H1 (cell line): ENCODE results near the gene TSNAXIP1. TPM values are rescaled to one million over a fixed set of nuclear protein-coding genes. Genes with fewer than 3 reads are reported as not detected.

Experiments used
- CEBPB ChIP-seq: IDR thresholded peaks from 2 replicates; pipeline ENCODE4 v1.6.1; 2012; ENCODE audit warnings: low read depth, low read length
- HDAC6 ChIP-seq: IDR thresholded peaks from one replicate; pipeline ENCODE4 v1.7.1; 2012; ENCODE audit warnings: low read depth, mild to moderate bottlenecking, inconsistent platforms, low read length, moderate library complexity
- JUND ChIP-seq: IDR thresholded peaks from 2 replicates; pipeline ENCODE4 v1.6.1; 2011; ENCODE audit warnings: mild to moderate bottlenecking, improper control_type of control experiment, low read length
- RNF2 ChIP-seq: fragments of 200-900, 300-1000 bp; sonication (generic); IDR thresholded peaks from 2 replicates; pipeline ENCODE4 v1.7.1; 2016; ENCODE audit warnings: borderline replicate concordance, low read depth, mild to moderate bottlenecking, antibody characterized with exemption, low read length; ENCODE audit not compliant: poor library complexity, severe bottlenecking; ENCODE audit errors: missing control alignments
- polyA plus RNA-seq, 7 experiments: library from polyadenylated mRNA; depleted of rRNA in 3 of 7; stranded (reverse) in 5 of 7; unstranded in 2 of 7; fragments of >200 nt in 5 of 7; fragments of 200-250 nt in 2 of 7; gene quantifications; 1 replicate in 5 of 7; 2 replicates in 1 of 7; 4 replicates in 1 of 7; pipeline versions ENCODE4 v1.2.1 to v1.2.3, GENCODE V29; 2011 to 2013; ENCODE audit warnings: missing spikeins in 2 of 7, mixed read lengths in 2 of 7
- total RNA-seq: library from RNA; stranded (reverse); fragmentation: NEBNext Ultra II Directional; extraction: Animal tissue kit (Norgen Biotek cat#: 25700); gene quantifications from 2 replicates; pipeline ENCODE4 v1.2.1, GENCODE V29; 2021
- TF ChIP-seq, protein P1 (sequence below): fragments of 300-600 bp; sonication (generic); IDR thresholded peaks from 2 replicates; pipeline ENCODE4 v1.7.1; 2012; ENCODE audit warnings: low read length, moderate library complexity, mild to moderate bottlenecking, inconsistent platforms; ENCODE audit not compliant: insufficient replicate concordance

The TSNAXIP1 gene
- total and polyA plus RNA-seq, 2 of the 8 experiments (the other 6 are each of a cell fraction or from before 2014, with no cell fraction given) = 0.37 to 0.94 TPM

DNA sequence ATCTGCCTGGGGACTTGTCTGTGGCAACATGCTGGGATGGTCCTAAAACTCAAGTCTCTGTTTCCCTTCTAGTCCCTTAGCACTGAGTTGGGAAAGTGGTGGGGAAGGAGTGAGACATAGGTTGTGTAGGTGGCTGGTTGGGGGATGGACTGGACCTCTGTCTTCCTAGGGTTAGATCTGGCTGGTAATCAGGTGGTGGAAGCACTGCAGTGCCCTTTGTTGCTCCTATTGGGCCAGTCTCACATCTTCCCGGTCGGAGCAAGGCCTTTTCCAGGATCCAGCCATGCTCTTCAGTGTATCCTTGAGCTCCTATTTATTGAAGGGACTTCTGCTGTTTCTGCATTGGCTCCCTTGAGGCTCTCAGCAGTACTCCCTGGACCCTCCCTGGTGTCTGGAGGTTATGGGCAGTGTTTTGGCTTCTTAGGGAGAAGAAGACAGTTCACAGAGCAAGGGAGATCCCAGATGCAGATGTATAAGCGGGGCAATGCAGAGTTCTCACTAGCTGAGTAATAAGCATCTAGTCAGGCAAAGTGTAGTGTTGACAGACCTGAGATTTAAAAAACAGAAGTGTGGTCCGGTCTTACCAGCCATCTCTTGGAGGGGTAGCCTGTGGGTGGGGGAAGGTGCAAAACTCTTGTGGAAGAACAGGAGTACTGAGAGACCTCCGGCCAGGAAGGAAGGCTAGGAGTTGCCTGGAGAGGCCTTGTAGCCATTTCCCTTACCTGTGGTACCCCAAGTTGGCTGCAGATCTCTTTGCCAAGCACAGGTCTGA, 38.8 kb downstream of the TSNAXIP1 start (continued):
- TF ChIP-seq, protein P1, sequence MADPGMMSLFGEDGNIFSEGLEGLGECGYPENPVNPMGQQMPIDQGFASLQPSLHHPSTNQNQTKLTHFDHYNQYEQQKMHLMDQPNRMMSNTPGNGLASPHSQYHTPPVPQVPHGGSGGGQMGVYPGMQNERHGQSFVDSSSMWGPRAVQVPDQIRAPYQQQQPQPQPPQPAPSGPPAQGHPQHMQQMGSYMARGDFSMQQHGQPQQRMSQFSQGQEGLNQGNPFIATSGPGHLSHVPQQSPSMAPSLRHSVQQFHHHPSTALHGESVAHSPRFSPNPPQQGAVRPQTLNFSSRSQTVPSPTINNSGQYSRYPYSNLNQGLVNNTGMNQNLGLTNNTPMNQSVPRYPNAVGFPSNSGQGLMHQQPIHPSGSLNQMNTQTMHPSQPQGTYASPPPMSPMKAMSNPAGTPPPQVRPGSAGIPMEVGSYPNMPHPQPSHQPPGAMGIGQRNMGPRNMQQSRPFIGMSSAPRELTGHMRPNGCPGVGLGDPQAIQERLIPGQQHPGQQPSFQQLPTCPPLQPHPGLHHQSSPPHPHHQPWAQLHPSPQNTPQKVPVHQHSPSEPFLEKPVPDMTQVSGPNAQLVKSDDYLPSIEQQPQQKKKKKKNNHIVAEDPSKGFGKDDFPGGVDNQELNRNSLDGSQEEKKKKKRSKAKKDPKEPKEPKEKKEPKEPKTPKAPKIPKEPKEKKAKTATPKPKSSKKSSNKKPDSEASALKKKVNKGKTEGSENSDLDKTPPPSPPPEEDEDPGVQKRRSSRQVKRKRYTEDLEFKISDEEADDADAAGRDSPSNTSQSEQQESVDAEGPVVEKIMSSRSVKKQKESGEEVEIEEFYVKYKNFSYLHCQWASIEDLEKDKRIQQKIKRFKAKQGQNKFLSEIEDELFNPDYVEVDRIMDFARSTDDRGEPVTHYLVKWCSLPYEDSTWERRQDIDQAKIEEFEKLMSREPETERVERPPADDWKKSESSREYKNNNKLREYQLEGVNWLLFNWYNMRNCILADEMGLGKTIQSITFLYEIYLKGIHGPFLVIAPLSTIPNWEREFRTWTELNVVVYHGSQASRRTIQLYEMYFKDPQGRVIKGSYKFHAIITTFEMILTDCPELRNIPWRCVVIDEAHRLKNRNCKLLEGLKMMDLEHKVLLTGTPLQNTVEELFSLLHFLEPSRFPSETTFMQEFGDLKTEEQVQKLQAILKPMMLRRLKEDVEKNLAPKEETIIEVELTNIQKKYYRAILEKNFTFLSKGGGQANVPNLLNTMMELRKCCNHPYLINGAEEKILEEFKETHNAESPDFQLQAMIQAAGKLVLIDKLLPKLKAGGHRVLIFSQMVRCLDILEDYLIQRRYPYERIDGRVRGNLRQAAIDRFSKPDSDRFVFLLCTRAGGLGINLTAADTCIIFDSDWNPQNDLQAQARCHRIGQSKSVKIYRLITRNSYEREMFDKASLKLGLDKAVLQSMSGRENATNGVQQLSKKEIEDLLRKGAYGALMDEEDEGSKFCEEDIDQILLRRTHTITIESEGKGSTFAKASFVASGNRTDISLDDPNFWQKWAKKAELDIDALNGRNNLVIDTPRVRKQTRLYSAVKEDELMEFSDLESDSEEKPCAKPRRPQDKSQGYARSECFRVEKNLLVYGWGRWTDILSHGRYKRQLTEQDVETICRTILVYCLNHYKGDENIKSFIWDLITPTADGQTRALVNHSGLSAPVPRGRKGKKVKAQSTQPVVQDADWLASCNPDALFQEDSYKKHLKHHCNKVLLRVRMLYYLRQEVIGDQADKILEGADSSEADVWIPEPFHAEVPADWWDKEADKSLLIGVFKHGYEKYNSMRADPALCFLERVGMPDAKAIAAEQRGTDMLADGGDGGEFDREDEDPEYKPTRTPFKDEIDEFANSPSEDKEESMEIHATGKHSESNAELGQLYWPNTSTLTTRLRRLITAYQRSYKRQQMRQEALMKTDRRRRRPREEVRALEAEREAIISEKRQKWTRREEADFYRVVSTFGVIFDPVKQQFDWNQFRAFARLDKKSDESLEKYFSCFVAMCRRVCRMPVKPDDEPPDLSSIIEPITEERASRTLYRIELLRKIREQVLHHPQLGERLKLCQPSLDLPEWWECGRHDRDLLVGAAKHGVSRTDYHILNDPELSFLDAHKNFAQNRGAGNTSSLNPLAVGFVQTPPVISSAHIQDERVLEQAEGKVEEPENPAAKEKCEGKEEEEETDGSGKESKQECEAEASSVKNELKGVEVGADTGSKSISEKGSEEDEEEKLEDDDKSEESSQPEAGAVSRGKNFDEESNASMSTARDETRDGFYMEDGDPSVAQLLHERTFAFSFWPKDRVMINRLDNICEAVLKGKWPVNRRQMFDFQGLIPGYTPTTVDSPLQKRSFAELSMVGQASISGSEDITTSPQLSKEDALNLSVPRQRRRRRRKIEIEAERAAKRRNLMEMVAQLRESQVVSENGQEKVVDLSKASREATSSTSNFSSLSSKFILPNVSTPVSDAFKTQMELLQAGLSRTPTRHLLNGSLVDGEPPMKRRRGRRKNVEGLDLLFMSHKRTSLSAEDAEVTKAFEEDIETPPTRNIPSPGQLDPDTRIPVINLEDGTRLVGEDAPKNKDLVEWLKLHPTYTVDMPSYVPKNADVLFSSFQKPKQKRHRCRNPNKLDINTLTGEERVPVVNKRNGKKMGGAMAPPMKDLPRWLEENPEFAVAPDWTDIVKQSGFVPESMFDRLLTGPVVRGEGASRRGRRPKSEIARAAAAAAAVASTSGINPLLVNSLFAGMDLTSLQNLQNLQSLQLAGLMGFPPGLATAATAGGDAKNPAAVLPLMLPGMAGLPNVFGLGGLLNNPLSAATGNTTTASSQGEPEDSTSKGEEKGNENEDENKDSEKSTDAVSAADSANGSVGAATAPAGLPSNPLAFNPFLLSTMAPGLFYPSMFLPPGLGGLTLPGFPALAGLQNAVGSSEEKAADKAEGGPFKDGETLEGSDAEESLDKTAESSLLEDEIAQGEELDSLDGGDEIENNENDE = no peak
- TF ChIP-seq RNF2 = no peak
- no peak for TF ChIP-seq CEBPB
- no peak for TF ChIP-seq JUND
- TF ChIP-seq HDAC6 = no peak
